ENCODE data around the gene ARHGEF4.

ARHGEF4 gene

DNA sequence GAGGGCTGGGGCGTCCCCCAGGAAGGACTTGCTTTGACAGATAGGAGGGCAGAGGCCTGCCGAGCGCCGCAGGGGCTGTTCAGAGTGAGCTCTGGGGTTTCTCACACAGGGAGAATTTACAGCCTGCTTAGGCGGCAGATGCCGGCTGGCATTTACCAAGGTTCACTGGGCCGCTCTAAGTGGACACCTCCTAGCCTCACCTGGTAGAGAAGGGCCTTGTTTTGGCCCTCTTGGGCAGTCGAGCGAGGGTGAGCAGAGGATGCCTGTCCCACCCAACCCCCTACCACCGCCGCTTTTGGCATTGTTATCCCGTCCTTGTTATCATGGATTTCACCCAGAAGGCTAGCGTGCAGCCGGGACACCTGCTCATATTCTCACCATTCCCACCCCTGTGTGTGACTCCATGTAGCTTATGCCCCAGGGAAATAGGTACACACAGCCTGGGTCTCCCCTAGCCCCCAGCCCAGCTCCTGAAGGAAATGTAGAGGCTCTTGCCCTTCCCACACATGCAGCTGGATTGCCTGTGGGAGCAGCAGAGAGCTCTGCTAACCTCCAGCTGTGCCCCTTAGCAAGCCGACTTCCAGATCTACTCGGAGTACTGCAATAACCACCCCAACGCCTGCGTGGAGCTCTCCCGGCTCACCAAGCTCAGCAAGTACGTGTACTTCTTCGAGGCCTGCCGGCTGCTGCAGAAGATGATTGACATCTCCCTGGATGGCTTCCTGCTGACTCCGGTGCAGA lies 204.1 kb downstream of the ARHGEF4 start:
- DNase-seq, result peak in 1 of 5 experiments; percentile 71

DNA sequence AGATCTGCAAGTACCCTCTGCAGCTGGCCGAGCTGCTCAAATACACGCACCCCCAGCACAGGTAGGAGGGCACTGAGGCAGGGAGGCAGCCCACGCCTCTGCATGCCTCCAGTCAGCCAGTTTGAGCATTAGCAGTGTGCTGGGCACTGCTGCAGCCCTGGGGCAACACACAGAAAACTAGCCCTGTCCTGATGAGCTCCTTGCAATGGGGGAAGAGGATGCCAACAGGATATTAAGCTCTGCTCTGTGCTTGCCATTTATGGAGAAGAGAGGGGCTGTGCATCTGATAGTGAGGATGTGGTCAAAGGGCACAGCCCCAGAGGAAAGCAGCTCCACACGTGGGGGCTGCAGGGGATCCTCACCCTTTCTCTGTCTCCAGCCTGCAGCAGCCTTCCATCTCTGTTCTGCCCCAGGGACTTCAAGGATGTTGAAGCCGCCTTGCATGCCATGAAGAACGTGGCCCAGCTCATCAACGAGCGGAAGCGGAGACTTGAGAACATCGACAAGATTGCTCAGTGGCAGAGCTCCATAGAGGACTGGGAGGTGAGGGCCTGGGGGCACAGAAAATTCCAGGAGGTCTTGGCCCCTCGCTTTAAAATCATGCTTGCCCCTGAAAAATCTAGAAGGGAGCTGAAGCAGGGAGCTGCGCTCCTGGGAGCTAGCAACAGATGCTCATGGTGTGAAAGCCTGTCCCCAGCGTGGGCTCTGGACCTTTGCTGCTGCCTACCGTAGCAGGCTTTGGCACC lies 204.9 kb downstream of the ARHGEF4 start:
- DNase-seq, result peak in 1 of 5 experiments; percentile 51

DNA sequence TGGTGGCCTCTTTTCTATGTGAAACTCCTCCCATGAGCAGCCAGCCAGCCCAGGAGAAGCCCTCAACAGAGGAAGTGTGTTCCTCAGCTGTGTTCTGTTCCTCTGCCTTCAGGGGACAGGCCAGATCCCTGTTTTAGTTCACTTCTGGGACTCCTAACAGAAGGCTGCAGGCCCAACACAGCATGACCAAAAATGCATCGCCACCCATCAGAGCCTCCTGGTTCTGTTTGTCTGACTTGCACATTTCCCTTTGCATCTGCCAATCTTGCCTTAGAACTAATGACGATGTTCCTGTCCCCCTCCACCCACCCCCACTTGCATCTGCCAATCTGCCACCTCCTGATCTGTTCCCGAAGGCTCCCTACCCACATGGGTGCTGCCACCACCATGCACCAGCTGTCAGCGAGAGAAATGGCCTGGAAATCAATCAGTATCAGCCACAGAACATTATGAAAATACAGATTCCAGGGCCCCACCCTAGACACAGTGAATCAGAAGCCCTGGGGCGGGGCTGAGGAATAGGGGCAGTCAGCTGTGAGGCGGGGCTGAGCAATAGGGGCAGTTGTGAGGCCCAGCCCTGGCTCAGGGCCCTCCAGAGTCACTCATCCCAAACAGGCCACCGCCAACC lies 205.5 kb downstream of the ARHGEF4 start:
- no peak for DNase-seq

DNA sequence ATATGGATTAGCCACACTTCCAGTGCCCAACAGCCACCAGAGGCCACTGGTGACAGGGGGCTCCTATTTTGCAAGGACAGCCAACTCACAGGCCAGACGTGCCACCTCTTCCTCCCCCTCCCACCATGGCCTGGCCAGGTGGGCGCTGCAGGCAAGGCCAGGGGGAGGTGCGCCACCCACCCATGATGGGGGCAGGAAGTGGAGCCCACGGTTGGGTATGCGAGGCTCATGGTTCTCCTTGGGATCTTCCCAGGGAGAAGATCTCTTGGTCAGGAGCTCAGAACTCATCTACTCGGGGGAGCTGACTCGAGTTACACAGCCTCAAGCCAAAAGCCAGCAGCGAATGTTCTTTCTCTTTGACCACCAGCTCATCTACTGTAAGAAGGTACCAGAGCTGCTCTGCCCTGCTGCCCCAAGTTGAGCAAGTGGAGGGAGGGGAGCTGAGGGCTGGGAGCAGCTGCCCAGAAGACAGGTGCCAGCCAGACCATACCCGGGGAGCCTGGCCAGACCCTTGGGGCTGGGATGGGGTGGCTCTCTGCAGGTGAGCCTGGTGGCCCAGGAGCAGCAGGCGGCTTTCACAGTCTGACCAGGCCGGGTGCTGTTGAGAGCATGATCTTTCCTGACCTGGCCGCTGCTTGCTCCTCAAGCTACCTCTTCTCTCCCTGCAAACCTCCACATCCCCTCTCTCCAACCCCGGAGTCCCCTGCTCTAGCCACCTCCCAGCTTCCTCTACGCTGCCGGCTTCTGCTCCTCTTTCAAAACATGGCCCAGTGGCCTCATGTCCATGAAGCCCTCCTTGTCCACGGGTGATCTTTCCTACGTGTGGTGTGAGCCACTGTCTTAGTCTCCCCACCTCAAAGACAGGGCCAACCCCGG lies 206.7 kb downstream of the ARHGEF4 start:
- DNase-seq, result no peak

DNA sequence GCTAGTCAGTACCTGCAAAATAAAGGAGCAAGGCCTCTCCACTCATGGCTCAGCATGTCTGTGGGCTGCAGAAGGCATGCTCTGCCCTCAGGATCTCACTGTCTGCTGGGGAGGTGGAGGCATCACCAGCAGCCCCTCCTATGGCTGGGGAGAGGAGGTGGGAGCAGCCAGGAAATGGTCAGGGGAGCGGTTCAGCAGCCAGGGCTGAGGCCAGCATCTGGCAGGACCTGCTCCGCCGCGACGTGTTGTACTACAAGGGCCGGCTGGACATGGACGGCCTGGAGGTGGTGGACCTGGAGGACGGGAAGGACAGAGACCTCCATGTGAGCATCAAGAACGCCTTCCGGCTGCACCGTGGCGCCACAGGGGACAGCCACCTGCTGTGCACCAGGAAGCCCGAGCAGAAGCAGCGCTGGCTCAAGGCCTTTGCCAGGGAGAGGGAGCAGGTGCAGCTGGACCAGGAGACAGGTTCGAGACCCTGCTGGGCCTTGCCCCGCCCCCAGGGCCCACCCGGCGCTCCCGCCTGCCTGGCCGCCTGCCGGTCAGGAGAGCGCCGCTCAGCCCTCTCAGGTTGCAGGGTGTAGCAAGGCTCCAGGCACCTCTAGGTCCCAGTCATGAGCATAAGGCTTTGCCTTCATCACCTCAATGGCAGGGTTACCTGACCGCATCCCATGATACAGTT lies 207.5 kb downstream of the ARHGEF4 start:
- no peak for DNase-seq

DNA sequence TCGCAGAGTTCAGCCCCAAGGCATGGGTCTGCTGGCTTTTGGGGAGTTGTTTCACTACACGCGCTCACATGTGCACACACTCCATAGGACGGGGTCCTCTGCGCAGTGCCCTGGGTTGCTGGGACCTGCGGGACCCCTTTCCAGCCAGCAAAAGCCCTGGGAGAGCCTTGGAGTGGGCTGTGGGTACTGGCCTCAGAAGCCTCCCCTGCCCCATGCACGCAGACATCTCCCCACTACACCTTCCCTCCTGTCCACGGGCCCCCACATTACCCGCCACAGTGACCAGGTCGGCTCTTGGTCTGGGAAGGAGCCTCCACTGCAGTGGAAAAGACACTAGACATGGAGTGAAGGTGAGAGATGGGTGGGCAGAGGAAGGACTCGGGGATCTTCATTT lies 208.0 kb downstream of the ARHGEF4 start:
- no peak for DNase-seq

DNA sequence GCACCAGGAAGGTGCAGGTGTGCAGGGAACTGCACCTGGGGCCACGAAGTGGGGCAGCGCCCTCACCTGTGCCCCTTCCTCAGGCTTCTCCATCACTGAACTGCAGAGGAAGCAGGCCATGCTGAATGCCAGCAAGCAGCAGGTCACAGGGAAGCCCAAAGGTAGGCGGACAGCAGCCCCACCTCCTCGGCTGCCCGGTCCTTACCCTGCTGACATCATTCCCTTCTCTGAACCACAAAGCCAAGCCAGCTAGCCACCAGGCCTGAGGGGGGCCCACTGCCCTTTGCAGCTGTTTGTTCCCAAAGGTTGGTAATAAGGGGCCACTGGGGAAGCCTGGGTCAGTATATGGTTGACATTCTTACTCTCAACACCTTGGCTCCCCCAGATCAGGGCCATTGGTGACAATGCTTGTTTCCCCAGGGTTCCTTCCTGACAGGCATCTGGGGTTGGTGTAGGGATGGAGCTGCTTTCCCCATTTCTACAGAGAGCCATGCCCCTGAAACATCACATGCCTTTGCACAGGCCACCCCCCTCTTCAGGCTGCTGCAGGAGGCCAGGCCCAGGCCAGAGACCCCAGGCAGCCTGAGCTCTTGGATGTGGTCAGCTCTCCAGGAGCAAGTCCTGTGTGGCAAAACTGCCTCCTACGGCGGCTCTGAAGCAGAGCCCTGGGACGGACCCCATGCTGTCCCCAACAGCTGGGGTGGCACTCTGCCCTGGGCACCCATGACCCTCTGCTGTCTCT lies 208.7 kb downstream of the ARHGEF4 start:
- no peak for DNase-seq

DNA sequence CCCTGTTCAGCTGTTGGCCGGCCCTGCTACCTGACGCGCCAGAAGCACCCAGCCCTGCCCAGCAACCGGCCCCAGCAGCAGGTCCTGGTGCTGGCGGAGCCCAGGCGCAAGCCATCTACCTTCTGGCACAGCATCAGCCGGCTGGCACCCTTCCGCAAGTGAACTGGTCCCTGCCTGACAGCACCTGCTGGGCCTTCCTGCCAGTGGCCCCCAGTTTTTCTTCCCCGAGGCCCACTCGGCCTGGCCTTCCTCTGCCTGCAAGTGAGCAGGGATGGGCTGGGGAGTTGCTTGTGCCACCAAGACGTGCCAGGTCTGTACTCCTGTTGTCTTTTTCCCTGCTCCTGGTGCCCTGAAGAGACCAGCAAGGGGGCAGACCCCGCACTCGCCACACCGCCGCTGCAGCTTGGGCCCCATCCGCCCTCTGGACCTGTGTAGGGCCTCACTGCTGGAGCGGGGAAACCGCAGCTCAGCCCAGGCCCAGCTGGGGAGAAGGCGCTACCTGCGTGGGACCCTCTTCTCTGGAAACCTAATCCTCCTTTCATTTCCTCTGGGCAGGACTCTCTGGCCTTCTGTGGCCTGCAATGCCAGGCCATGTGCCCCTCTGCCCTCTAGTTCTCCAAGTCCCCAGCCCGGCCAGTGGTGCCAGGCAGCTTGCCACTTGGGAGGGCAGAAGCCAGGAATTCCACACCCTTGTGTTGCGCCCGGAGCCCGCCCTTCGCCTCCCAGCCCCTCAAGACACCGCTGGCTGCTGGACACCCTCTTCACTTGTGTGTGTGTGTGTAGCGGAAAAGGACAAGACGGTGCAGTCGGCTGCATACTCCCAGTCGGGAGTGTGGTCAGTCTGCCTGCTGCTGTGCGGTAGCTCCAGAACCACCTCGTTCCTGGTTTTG lies 209.6 kb downstream of the ARHGEF4 start:
- DNase-seq, result no peak

DNA sequence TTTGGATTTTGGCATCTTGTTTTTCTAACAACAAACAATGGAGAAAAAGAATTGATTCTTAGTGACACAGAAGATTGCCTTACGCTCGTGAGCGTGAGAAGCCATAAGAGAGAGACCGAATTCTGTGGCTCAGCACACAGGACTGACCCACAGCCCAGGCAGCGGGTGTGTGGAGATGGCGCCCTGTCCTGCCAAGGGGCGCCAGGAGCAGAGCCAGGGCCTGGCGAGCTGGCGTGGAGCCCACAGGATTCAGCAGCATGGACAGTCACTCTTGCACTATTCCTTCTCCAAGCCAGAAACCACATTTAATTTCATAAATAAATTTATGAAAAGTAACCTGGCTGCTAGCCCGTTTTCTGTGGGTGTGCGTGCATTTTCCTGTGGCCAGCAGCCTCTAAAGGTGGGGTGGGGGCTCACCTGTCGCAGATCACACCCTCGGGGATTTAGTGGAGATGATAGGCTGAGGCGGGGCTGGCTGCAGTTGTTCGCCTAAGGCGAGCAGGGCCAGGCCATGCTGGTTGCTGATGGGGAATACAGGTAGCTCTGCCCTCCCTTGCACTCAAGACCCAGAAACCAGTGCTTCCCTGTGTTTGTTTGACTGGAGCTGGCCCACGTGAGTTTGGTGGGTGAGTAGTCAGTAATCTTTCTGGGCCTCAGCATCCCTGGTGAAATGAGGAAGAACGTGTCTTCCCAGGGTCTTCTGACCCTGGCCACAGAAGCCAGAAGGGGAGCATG lies 210.4 kb downstream of the ARHGEF4 start:
- DNase-seq, result no peak

DNA sequence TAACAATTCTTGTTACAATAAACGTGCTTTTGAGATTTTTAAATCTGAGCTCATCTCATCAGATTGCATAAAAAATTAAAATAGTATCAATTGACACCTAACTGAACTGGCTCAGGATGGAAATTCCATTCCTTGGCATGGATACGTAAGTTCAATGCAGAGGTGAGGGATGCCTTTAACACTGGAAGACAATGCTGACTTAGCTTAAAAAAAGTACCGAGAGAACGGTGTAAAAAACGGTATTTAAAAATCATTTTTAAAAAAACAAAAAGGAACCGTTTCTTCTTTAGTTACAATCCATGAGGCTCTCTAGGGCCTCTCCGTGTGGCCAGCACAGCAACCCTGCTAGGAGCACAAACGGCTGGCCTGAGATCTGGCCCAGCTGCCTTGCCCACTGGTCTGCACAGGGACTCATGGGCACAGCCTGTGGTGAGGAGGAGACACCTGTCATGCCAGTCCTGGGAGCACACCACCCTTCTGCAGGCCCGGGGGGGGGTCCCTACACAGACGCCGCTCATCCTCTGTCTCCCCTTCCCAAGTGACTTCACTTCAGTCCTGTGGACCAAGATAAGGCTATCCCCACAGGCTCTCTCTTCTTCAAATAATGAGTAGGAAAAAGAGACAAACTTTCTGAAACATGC lies 211.3 kb downstream of the ARHGEF4 start:
- DNase-seq, result no peak

DNA sequence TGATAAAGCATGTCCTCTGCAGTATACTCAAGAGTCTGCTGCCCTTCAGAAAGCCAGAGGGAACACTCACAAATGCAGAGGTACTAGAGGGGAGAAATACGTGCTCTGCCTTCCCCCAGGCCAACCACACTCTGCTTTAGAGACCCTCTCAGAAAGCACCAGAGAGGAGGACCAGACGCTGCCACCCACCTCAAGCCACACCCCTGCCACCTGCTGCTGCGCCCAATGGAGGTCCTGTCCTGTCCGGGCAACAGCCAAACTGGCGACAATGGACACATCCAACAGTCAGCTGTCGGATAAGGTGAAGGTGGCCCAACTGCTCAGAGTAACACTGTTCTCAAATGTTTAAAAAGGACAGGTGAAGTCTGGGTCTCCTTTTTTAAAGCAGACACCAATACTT lies 211.9 kb downstream of the ARHGEF4 start:
- DNase-seq, result no peak

DNA sequence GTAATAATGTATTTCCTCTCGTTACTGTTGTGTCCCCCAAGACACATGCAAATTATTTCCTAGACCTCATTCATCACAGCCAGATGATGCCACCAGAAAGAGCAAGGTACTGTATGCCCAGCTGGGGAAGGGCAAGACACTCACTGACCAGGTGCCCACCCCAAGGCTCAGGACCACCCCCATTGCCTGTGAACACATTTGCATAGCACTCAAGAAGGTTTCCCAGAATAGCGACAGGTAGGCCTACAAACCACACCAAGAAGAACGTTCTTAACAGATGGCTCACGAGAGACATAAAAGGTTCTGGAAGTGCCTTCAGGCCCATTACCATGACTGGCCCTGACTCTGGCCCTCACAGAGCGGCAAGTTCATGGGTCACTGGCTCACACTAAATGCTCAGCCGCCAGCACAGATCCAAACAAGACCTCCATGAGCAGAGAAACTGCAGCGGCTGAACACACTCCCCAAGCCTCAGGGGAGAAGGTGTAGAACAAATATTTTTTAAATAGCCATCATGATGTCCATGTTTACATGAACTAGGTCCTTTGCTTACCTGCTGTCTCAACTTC lies 212.5 kb downstream of the ARHGEF4 start:
- DNase-seq, result no peak

DNA sequence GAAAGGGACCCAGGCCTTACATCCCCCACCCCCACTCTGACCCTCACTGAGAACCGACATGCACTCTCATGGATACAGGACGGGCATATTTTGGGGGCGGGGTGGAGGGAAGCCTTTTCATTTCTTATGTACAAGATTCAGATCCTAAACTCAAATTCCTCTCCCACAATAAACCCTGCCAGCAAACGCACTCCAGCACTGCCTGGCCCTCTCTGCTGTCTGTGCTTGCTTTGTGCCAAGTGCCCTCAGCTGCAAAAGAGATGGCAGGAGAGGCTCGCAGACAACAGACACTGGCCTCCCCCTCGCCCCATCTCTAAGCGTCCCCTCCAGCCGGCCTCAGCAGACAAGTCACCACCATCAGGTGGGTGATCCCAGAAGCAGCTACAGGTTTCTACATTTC lies 214.2 kb downstream of the ARHGEF4 start:
- DNase-seq, result no peak

DNA sequence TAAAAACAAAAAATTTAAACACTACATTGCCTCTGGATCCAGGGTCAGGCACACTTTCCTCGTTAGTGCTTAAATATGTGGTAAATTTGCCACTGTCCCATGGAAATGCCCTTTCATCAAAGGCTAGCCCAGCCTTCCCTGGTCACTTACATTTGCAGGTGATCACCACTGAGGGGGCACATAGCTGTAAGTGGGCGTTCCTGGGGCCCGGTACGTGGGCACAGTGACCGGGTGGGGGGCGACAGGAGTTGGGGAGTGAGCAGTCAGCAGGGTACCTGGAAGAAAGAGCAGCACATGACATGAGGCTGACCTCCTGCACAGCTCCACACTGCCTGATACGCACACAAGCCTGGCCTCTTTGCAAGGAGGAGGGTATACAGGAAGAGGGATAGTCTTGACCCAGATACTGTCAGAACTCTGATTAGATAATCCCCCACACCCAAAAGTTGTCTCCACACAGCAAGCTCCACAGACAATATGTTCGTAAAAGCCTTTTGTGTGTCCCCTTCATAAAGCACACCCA lies 216.1 kb downstream of the ARHGEF4 start:
- no peak for DNase-seq

DNA sequence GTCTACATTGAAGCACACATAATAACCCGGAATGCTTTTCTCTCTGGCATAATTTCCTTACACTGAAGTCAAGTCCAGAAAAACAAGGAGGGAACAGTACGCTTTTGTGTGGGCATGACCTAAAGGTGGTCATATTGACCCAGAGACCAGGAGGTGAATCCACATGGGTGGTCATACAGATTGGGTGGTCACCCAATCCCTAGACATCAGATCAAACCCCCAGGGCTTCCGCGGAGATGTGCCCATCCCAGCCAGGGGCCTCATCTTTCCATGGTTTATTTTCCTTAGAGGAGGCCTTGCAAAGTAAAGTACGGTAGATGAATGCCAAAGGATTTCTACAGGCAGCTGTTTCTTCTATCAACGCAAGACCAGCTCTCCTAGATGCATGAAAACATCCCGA lies 217.8 kb downstream of the ARHGEF4 start:
- no peak for DNase-seq

DNA sequence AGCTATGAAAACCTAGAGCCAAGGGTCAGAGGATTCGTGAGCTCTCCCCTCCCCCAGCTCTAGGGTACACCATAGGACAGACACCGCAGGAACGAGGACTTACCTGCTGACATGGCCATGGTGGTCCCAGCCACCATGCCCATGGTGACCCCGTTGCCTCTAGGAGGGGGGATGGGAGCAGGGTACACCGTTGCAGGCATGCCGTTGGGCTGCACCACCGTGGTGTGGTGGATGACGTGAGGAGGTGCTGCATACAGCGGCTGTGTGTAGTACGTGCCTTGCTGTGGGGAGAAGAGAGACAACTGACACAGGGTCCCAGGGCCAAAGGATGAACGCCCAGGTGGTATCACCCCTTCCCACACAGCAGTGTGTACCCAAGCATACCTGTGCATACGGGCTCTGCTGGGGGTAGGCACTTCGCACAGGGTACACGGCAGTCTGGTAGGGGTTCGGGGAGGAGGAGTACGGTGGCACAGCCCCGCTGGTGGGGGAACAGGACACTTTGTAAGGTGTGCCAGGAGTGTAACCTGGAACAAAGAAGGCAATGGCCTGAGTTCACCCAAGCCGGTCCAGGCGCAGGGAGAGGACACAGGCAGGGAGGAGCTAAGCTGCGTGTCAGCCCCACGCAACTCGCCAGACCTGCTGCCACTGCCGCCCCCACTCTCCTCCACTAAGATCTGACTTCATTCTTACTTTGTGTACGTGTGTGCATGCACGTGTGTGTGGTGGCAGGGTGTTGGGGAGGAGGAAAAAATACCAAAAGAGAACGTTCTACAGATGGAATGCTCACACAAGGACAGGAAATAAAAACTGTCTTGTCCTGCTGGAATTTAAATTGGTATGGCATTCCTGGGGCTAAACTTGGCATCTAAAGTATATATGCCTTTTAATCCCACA lies 218.7 kb downstream of the ARHGEF4 start:
- DNase-seq, result no peak

DNA sequence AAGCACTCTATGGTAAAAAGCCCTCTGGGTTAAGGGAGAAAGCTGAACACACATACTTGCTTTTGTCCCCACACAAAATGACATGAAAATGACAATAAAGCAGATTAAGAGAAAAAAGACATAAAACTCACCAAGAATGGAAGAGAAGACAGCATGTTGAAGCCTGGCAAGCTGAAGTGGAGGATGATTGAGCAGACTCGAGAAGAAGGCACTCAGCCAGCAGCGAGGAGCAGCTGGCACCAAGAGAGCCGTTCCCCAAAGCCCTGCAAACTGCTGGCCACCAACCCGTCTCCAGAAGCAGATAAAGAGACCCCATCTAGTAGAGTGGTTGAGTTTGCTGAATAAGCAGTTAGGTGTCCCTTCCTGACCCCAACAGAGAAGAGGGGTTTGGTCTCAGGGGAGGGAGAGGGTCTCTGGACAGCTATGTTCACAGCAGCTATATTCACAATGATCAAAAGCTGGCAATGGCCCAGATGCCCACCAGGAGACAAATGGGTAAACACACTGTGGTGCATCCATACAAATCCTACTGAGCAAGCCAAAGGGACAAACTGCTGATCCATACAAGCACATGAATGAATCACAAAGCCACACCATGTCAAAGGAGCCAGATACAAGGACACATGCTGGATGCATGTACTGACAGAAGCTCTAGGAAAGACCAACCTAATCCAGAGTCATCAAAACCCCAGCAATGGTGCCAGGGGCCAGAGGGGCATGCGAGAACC lies 219.7 kb downstream of the ARHGEF4 start:
- no peak for DNase-seq
